Fibroblast of lung (primary cell): ENCODE measurements around the gene C16orf87.

Source experiments
- CTCF ChIP-seq, 2 donors: IDR thresholded peaks in 1 of 2; conservative IDR thresholded peaks in 1 of 2; 1 replicate in 1 of 2; 2 replicates in 1 of 2; pipeline ENCODE4 v1.5.1; 2011 to 2012; ENCODE audit warnings: low read length in 2 of 2, control low read depth in 1 of 2, inconsistent platforms in 1 of 2, low read depth in 1 of 2, mild to moderate bottlenecking in 1 of 2
- EZH2 ChIP-seq: IDR thresholded peaks from 2 replicates; pipeline ENCODE4 v1.5.1; 2012; ENCODE audit warnings: low read length, control low read depth, mild to moderate bottlenecking; ENCODE audit errors: missing control alignments

GRCh38 chr16:46859719-46860152 lies 28.8 kb upstream of the C16orf87 start:
- no peak for TF ChIP-seq CTCF (conservative IDR thresholded peaks at IDR 0.05 in 1 of 2, IDR thresholded peaks at IDR 0.05 in 1 of 2; ENCODE audit: low read depth in 1 of 2, low read length in 2 of 2)
- no peak for TF ChIP-seq EZH2
